Right lobe of liver (tissue), 6 donors: ENCODE data around the gene SLC6A9. TPM values are rescaled to one million over a fixed set of nuclear protein-coding genes. Genes with fewer than 3 reads are reported as not detected.

ENCODE experiments used
- ATAC-seq, 4 donors: fragments of 200-7000 bp; cut with Tn5 transposase; one replicate each; pipeline ENCODE4 v1.9.1; 2020; ENCODE audit warnings: mild to moderate bottlenecking in 4 of 4, moderate library complexity in 4 of 4
- DNase-seq, 3 donors: peaks; one replicate each; pipeline ENCODE4 v3.0.0-alpha.2; 2020
- H3K27ac ChIP-seq, 3 donors: fragments of 200-600 bp; one replicate each; pipeline ENCODE4 v1.8.0; 2022
- H3K27me3 ChIP-seq, 2 donors: fragments of 200-600 bp; one replicate each; pipeline ENCODE4 v1.8.0; 2022
- H3K36me3 ChIP-seq, 4 donors: fragments of 200-600 bp; sonication (generic) in 1 of 4; one replicate each; pipeline versions ENCODE4 v1.5.1 to v1.8.0; 2017 to 2022; ENCODE audit warnings: control low read depth in 1 of 4
- H3K4me1 ChIP-seq, 4 donors: fragments of 200-600 bp; sonication (generic) in 1 of 4; one replicate each; pipeline versions ENCODE4 v1.5.1 to v1.8.0; 2017 to 2022; ENCODE audit warnings: control low read depth in 1 of 4
- H3K4me3 ChIP-seq, 3 donors: fragments of 200-600 bp; one replicate each; pipeline ENCODE4 v1.8.0; 2022
- H3K9me3 ChIP-seq, 4 donors: fragments of 200-600 bp; sonication (generic) in 1 of 4; one replicate each; pipeline versions ENCODE4 v1.5.1 to v1.8.0; 2017 to 2022; ENCODE audit warnings: control low read depth in 1 of 4
- CTCF ChIP-seq, 4 donors: fragments of 200-600 bp in 3 of 4; fragments of 450-650 bp in 1 of 4; IDR thresholded peaks; one replicate each; pipeline versions ENCODE4 v1.5.1 to v1.8.0; 2016 to 2022; ENCODE audit warnings: antibody characterized with exemption in 4 of 4, mild to moderate bottlenecking in 2 of 4
- POLR2A ChIP-seq: fragments of 450-650 bp; IDR thresholded peaks from one replicate; pipeline ENCODE4 v1.6.1; 2017; ENCODE audit warnings: antibody characterized with exemption, mild to moderate bottlenecking
- WGBS: methylation state at CpG from one replicate; pipeline ENCODE4 v1.1.6; 2018; ENCODE audit warnings: low coverage, low lambda C conversion rate; ENCODE audit not compliant: insufficient coverage; ENCODE audit errors: missing lambda C conversion rate; 5-methylcytosine and 5-hydroxymethylcytosine counted together
- intact Hi-C, 2 donors: fragments of 100-400 bp; cut with DNase I; formaldehyde crosslinking; loops; one replicate each; pipeline versions ENCODE4 v1.11.2 to v1.14.1; 2022
- total RNA-seq, 6 experiments: library from RNA; depleted of rRNA in 2 of 6; stranded (reverse); fragments of >200 nt in 2 of 6; fragmentation: NEBNext Ultra II Directional in 3 of 6; extraction: Animal tissue kit (Norgen Biotek cat#: 25700) in 3 of 6; gene quantifications; one replicate each; pipeline versions ENCODE4 v1.1.0 to v1.2.4, GENCODE V29; 2016 to 2023
- donor health status: DM: no; HTN: yes; CAD: no.
- donor health status: DM: no; HTN: no; CAD: no.
- donor health status: DM: no; HTN: no; CAD: no.
- donor health status: DM: no; HTN: yes; CAD: no.
- donor health status: DM: no; HTN: yes; CAD: no.

Gene SLC6A9
- total RNA-seq, 6 experiments from 2014 or later: 0.78 to 2.2 (median 1.9) TPM

- Histone ChIP-seq H3K27ac (no peak overlapping the region), H3K36me3 (no peaks in the 10 kb centered on the region), H3K4me3 (no peak overlapping the region), H3K4me1 (no peaks in the 10 kb centered on the region), H3K27me3 (no peaks in the 10 kb centered on the region), H3K9me3 (no peaks in the 10 kb centered on the region)
- TF ChIP-seq CTCF (IDR thresholded peaks at IDR 0.05) (no peak), POLR2A (no peak)
- 100% methylated on average over 1 of the region's 8 CpGs for WGBS
- DNase-seq: no peak
- intact Hi-C loops: no loop called here
- ATAC-seq: no peak
These were observed 10.1 kb downstream of the SLC6A9 start for GRCh38 chr1:44021156-44021555.

GRCh38 chr1:44020464-44020863 is 10.8 kb downstream of the SLC6A9 start:
- no peaks in the 10 kb centered on the region for H3K36me3 ChIP-seq
- H3K9me3 ChIP-seq: no peaks in the 10 kb centered on the region
- WGBS: no CpG with 5 or more reads among the region's 6 CpGs
- H3K4me1 ChIP-seq: no peaks in the 10 kb centered on the region
- H3K4me3 ChIP-seq: no peak overlapping the region
- H3K27ac ChIP-seq: no peak overlapping the region
- DNase-seq (no peak), ATAC-seq (no peak)
- H3K27me3 ChIP-seq: no peaks in the 10 kb centered on the region
- TF ChIP-seq POLR2A: no peak
- TF ChIP-seq CTCF (IDR thresholded peaks at IDR 0.05): no peak
- intact Hi-C loops: no loop called here

- intact Hi-C loops: no loop called here
- no peak overlapping the region for H3K4me3 ChIP-seq
- 87% methylated on average over 6 of the region's 13 CpGs for WGBS
- ATAC-seq (no peak), DNase-seq (no peak)
- H3K4me1 ChIP-seq: no peaks in the 10 kb centered on the region
- no peaks in the 10 kb centered on the region for H3K9me3 ChIP-seq
- no peaks in the 10 kb centered on the region for H3K27me3 ChIP-seq
- no peaks in the 10 kb centered on the region for H3K36me3 ChIP-seq
- H3K27ac ChIP-seq: no peak overlapping the region
- TF ChIP-seq CTCF (IDR thresholded peaks at IDR 0.05) (no peak), POLR2A (no peak)
These were observed 11.8 kb downstream of the SLC6A9 start for GRCh38 chr1:44019466-44019948.

GRCh38 chr1:44016890-44017400 is 14.3 kb downstream of the SLC6A9 start:
- DNase-seq (no peak), ATAC-seq (no peak)
- no peaks in the 10 kb centered on the region for H3K27me3 ChIP-seq
- no peaks in the 10 kb centered on the region for H3K9me3 ChIP-seq
- TF ChIP-seq CTCF (IDR thresholded peaks at IDR 0.05) (no peak), POLR2A (no peak)
- 82% methylated on average over 8 of the region's 20 CpGs for WGBS
- H3K27ac ChIP-seq: no peak overlapping the region
- H3K4me3 ChIP-seq: no peak overlapping the region
- no peaks in the 10 kb centered on the region for H3K4me1 ChIP-seq
- H3K36me3 ChIP-seq: no peaks in the 10 kb centered on the region
- intact Hi-C loops: no loop called here
